Sigmoid colon (tissue), 7 donors: ENCODE measurements around the gene CDC14A. TPM values are rescaled to one million over a fixed set of nuclear protein-coding genes. Genes with fewer than 3 reads are reported as not detected.

Experiments
- DNase-seq: peaks from one replicate; pipeline ENCODE4 v3.0.0-alpha.2; 2019
- H3K27ac ChIP-seq, 4 donors: fragments of 200-600 bp; sonication (generic); one replicate each; pipeline ENCODE4 v1.5.1; 2016 to 2019; ENCODE audit warnings: mild to moderate bottlenecking in 1 of 4
- H3K27me3 ChIP-seq, 3 donors: fragments of 200-600 bp; sonication (generic); one replicate each; pipeline ENCODE4 v1.5.1; 2019; ENCODE audit warnings: mild to moderate bottlenecking in 1 of 3
- H3K36me3 ChIP-seq, 4 donors: fragments of 200-600 bp; sonication (generic); one replicate each; pipeline ENCODE4 v1.5.1; 2016 to 2019
- H3K4me1 ChIP-seq, 4 donors: fragments of 200-600 bp; sonication (generic); one replicate each; pipeline ENCODE4 v1.5.1; 2017 to 2019
- H3K4me3 ChIP-seq, 4 donors: fragments of 200-600 bp; sonication (generic); one replicate each; pipeline ENCODE4 v1.5.1; 2017 to 2019; ENCODE audit warnings: mild to moderate bottlenecking in 2 of 4, moderate library complexity in 1 of 4
- H3K9me3 ChIP-seq, 4 donors: fragments of 200-600 bp in 3 of 4; sonication (generic) in 3 of 4; one replicate each; pipeline versions ENCODE4 v1.5.1 to v1.6.1; 2013 to 2019
- CTCF ChIP-seq, 4 experiments: fragments of 450-650 bp in 3 of 4; fragments of 200-600 bp in 1 of 4; IDR thresholded peaks; one replicate each; pipeline ENCODE4 v1.5.1; 2016 to 2019; ENCODE audit warnings: antibody characterized with exemption in 4 of 4, mild to moderate bottlenecking in 3 of 4, moderate library complexity in 2 of 4
- EP300 ChIP-seq, 4 donors: sonication (generic); formaldehyde crosslinking; IDR thresholded peaks; one replicate each; pipeline ENCODE4 v1.6.1; 2017; ENCODE audit warnings: antibody characterized with exemption in 4 of 4
- POLR2A ChIP-seq, 2 donors: fragments of 450-650 bp; IDR thresholded peaks; one replicate each; pipeline ENCODE4 v1.6.1; 2016; ENCODE audit warnings: antibody characterized with exemption in 2 of 2, mild to moderate bottlenecking in 2 of 2, moderate library complexity in 2 of 2
- POLR2AphosphoS5 ChIP-seq, 4 donors: sonication (generic); formaldehyde crosslinking; IDR thresholded peaks; one replicate each; pipeline ENCODE4 v1.6.1; 2017; ENCODE audit warnings: antibody characterized with exemption in 4 of 4
- WGBS, 2 donors: extraction: QIAGEN DNeasy Blood & Tissue Kit; methylation state at CpG; one replicate each; pipeline ENCODE4 v1.1.7; 2013; 5-methylcytosine and 5-hydroxymethylcytosine counted together
- intact Hi-C: fragments of 100-400 bp; cut with DNase I; formaldehyde crosslinking; loops from one replicate; pipeline ENCODE4 v1.15.1; 2023
- polyA plus RNA-seq, 3 donors: library from polyadenylated mRNA; stranded (reverse); fragments of 200-250 nt; gene quantifications; one replicate each; pipeline ENCODE4 v1.2.3, GENCODE V29; 2013
- total RNA-seq, 4 donors: library from RNA; depleted of rRNA; stranded (reverse); fragments of >200 nt; gene quantifications; one replicate each; pipeline ENCODE4 v1.1.0, GENCODE V29; 2016
- donor health status: healthy with polysubstance abuse.
- donor health status: Bipolar disorder and iron deficiency.
- donor health status: healthy.

The CDC14A gene
- total and polyA plus RNA-seq, 7 donors: 4.6 to 22.7 (median 11.8) TPM

DNA sequence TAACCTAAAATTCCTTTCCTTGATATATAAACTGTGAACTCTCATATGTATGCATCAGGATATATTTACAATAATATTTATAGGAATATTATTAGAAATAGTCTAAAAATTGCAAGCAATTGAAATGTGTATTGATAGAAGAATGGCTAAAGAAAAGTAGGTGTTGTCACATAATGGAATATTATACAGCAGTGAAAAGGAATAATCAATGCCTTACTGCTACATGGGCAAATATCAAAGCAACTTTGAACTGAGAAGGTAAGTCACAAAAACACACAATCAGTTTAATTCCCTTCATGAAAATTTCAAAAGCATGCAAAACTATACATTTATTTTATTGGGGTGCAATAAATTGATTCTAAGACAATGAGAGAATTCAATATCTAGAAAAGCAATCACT, 35.7 kb upstream of the CDC14A start:
- H3K4me1 ChIP-seq: no peaks in the 10 kb centered on the region
- intact Hi-C loops: no loop called here
- peaks cover 0 to 3% (median 1%) of the 10 kb centered on the region in 4 donors for H3K9me3 ChIP-seq
- DNase-seq: no peak
- H3K27me3 ChIP-seq: no peaks in the 10 kb centered on the region
- TF ChIP-seq POLR2A (IDR thresholded peaks at IDR 0.05): no peak
- no peak for TF ChIP-seq EP300 (IDR thresholded peaks at IDR 0.05)
- no peak for TF ChIP-seq CTCF (IDR thresholded peaks at IDR 0.05)
- TF ChIP-seq POLR2AphosphoS5 (IDR thresholded peaks at IDR 0.05): no peak
- H3K36me3 ChIP-seq: no peaks in the 10 kb centered on the region
- no peak overlapping the region for H3K4me3 ChIP-seq
- H3K27ac ChIP-seq: no peak overlapping the region

DNA sequence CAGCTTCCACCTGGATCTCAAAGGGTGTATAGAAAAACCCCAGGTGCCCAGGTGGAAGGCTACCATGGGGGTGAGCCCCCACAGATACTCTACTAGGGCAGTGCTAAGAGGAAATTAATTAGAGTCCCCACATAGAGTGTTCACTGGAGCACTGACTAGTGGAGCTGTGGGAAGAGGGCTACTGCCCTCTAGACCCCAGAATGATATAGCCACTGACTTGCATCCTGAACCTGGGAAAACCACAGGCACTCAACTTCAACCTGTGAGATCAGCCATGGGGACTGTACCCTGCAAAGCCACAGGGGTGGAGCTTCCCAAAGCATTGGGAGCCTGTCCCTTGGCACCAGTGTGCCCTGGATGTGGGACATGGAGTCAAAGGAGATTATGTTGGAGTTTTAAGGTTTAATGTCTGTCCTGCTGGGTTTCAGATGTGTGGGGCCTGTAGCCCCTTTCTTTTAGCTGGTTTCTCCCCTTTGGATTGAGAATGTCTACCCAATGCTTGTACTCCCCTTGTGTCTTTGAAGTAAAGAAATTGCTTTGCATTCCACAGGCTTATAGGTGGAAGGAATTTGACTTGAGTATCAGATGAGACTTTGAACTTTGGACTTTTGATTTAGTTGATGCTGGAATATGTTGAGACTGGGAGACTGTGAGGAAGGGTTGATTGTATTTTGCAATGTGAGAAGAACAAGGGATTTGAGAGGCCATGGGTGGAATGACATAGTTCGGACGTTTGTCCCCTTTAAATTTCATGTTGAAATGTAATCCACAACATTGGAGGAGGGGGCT, 31.8 kb upstream of the CDC14A start:
- TF ChIP-seq POLR2AphosphoS5 (IDR thresholded peaks at IDR 0.05) (no peak), CTCF (IDR thresholded peaks at IDR 0.05) (no peak), POLR2A (IDR thresholded peaks at IDR 0.05) (no peak), EP300 (IDR thresholded peaks at IDR 0.05) (no peak)
- Histone ChIP-seq H3K36me3 (no peaks in the 10 kb centered on the region), H3K27ac (no peak overlapping the region), H3K9me3 (peaks cover 0 to 3% (median 1%) of the 10 kb centered on the region in 4 donors), H3K27me3 (no peaks in the 10 kb centered on the region), H3K4me3 (no peak overlapping the region), H3K4me1 (peaks cover 0 to 6% (median 3%) of the 10 kb centered on the region in 4 donors)
- DNase-seq: no peak
- intact Hi-C loops: no loop called here
- 72 to 90% methylated on average over 2 of the region's 2 CpGs for WGBS, 2 donors

DNA sequence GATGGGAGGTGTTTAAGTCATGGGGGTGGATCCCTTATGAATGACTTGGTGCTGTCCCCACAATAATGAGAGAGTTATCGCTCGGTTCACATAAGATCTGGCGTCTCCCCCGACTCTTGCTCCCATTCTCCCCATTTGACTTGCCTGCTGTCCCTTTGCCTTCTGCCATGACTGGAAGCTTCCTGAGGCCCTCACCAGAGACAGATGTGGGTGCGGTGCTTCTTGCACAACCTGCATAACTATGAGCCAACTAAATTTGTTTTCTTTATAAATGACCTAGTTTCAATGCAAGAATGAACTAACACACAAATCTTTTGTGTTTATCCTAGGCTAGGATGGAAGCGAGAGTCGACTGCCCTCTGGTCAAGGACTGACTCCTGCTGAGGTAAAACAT, 31.2 kb upstream of the CDC14A start:
- Histone ChIP-seq H3K27ac (no peak overlapping the region), H3K27me3 (no peaks in the 10 kb centered on the region), H3K4me3 (no peak overlapping the region), H3K9me3 (peaks cover 0 to 3% (median 0%) of the 10 kb centered on the region in 4 donors), H3K36me3 (no peaks in the 10 kb centered on the region), H3K4me1 (peaks cover 0 to 6% (median 3%) of the 10 kb centered on the region in 4 donors)
- no peak for DNase-seq
- intact Hi-C loops: no loop called here
- 96 to 98% methylated on average over 7 of the region's 7 CpGs for WGBS, 2 donors
- TF ChIP-seq CTCF (IDR thresholded peaks at IDR 0.05) (no peak), EP300 (IDR thresholded peaks at IDR 0.05) (no peak), POLR2A (IDR thresholded peaks at IDR 0.05) (no peak), POLR2AphosphoS5 (IDR thresholded peaks at IDR 0.05) (no peak)

DNA sequence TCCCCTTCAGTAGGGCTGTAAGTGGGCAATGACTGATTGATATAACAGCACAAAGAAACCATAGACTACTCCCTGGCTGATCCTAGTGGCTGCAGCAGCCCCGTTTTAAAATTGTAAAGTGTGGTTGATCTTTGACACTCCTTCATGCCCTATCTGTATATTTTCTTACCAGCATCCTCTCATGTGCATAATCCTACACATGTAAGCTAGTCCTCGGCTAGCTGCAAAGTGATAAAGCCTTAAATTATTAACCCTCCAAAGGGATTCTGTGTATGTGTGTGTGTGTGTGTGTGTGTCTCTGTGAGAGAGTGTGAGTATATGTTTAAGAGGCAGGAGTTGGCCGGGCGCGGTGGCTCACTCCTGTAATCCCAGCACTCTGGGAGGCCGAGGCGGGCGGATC, 30.8 kb upstream of the CDC14A start:
- Histone ChIP-seq H3K27ac (no peak overlapping the region), H3K4me3 (no peak overlapping the region), H3K27me3 (no peaks in the 10 kb centered on the region), H3K4me1 (peaks cover 0 to 6% (median 3%) of the 10 kb centered on the region in 4 donors), H3K36me3 (no peaks in the 10 kb centered on the region), H3K9me3 (peaks cover 0 to 3% (median 0%) of the 10 kb centered on the region in 4 donors)
- no peak for DNase-seq
- WGBS, 2 donors: 75 to 89% methylated on average over 8 of the region's 8 CpGs
- TF ChIP-seq POLR2A (IDR thresholded peaks at IDR 0.05) (no peak), EP300 (IDR thresholded peaks at IDR 0.05) (no peak), CTCF (IDR thresholded peaks at IDR 0.05) (no peak)
- intact Hi-C loops: no loop called here
